Heart left ventricle (tissue), 16 donors: ENCODE results near the gene VWA3A. TPM values are rescaled to one million over a fixed set of nuclear protein-coding genes. Genes with fewer than 3 reads are reported as not detected.
A peak's percentile ranks its signal among the peaks of the same experiment; 100 is the strongest.

Experiments
- ATAC-seq, 4 donors: fragments of 200-7000 bp; cut with Tn5 transposase; one replicate each; pipeline ENCODE4 v1.9.1; 2020 to 2022; ENCODE audit warnings: moderate library complexity in 4 of 4, mild to moderate bottlenecking in 3 of 4, moderate number of reproducible peaks in 1 of 4
- DNase-seq, 5 donors: peaks; one replicate each; pipeline ENCODE4 v3.0.0-alpha.2; 2020
- H3K27ac ChIP-seq, 12 donors: fragments of 200-600 bp; sonication (generic) in 4 of 12; one replicate each; pipeline versions ENCODE4 v1.5.0 to v1.8.0; 2016 to 2022; ENCODE audit warnings: mild to moderate bottlenecking in 2 of 12
- H3K27me3 ChIP-seq, 9 donors: fragments of 200-600 bp; sonication (generic) in 2 of 9; one replicate each; pipeline versions ENCODE4 v1.5.1 to v1.8.0; 2016 to 2022; ENCODE audit warnings: mild to moderate bottlenecking in 3 of 9
- H3K36me3 ChIP-seq, 9 donors: fragments of 200-600 bp; sonication (generic) in 2 of 9; one replicate each; pipeline versions ENCODE4 v1.5.0 to v1.8.0; 2018 to 2022; ENCODE audit warnings: mild to moderate bottlenecking in 2 of 9
- H3K4me1 ChIP-seq, 12 donors: fragments of 200-600 bp; sonication (generic) in 4 of 12; one replicate each; pipeline versions ENCODE4 v1.5.0 to v1.8.0; 2016 to 2022; ENCODE audit warnings: mild to moderate bottlenecking in 3 of 12
- H3K4me3 ChIP-seq, 12 donors: fragments of 200-600 bp; sonication (generic) in 4 of 12; one replicate each; pipeline versions ENCODE4 v1.5.0 to v1.8.0; 2017 to 2022; ENCODE audit warnings: mild to moderate bottlenecking in 9 of 12, moderate library complexity in 4 of 12
- H3K9me3 ChIP-seq, 12 donors: fragments of 200-600 bp; sonication (generic) in 4 of 12; one replicate each; pipeline versions ENCODE4 v1.5.0 to v1.8.0; 2016 to 2022; ENCODE audit warnings: mild to moderate bottlenecking in 1 of 12
- POLR2A ChIP-seq, 2 donors: fragments of 450-650 bp; IDR thresholded peaks; one replicate each; pipeline ENCODE4 v1.6.1; 2017; ENCODE audit warnings: antibody characterized with exemption in 2 of 2, mild to moderate bottlenecking in 2 of 2, moderate library complexity in 2 of 2
- WGBS, 4 donors: extraction: QIAGEN DNeasy Blood & Tissue Kit in 2 of 4; methylation state at CpG; one replicate each; pipeline versions ENCODE4 v1.1.5 to v1.1.7; 2013 to 2018; 5-methylcytosine and 5-hydroxymethylcytosine counted together
- intact Hi-C, 10 donors: fragments of 100-400 bp; cut with DNase I; formaldehyde crosslinking; loops; one replicate each; pipeline versions ENCODE4 v1.11.1 to v1.14.2; 2022
- polyA plus RNA-seq, 2 donors: library from polyadenylated mRNA; stranded (reverse); fragments of 200-250 nt; gene quantifications; one replicate each; pipeline ENCODE4 v1.2.3, GENCODE V29; 2013
- total RNA-seq, 9 donors: library from RNA; depleted of rRNA in 2 of 9; stranded (reverse); fragments of >200 nt in 2 of 9; fragmentation: NEBNext Ultra II Directional in 3 of 9; extraction: Animal tissue kit (Norgen Biotek cat#: 25700) in 3 of 9; gene quantifications; one replicate each; pipeline versions ENCODE4 v1.1.0 to v1.2.4, GENCODE V29; 2016 to 2023
- TF ChIP-seq, protein P1 (sequence below), 12 donors: fragments of 200-600 bp; sonication (generic) in 4 of 12; IDR thresholded peaks; one replicate each; pipeline versions ENCODE4 v1.5.0 to v1.8.0; 2018 to 2022; ENCODE audit warnings: antibody characterized with exemption in 12 of 12, mild to moderate bottlenecking in 5 of 12
- donor health status: ischemic (EF 13 %, LVEDD 7.1; RV severe dilation, severe dysfunction).
- donor health status: healthy with polysubstance abuse.
- donor health status: DM: no; HTN: yes; CAD: no.
- donor health status: DM: no; HTN: no; CAD: no.
- donor health status: ischemic (EF 25% LVEDD 6.9; RV normal size, moderate dysfunction).
- donor health status: ischemic (EF 25% LVEDD 5.7; RV mildly dilated, moderate dysfunction).
- donor health status: healthy.
- donor health status: DM: yes; HTN: yes; CAD: no.
- donor health status: ischemic (EF 35%, LVEDD 5.7; RV mildly dilated, moderate dysfunction).
- donor health status: nonischemic (EF 11% LVEDD 7.7; RV severe dilation, severe dysfunction).
- donor health status: DM: yes; HTN: yes; CAD: no.
- donor health status: PGD.
- donor health status: ischemic (EF 29% LVEDD 5.4; RV normal size, mild dysfunction).
- donor health status: nonischemic (EF 23%, LVEDD 6.1; RV moderate dilation, normal function).

Gene VWA3A
- total and polyA plus RNA-seq, 11 donors, result 0.03 to 1.3 (median 0.58) TPM; not detected in 1

- Histone ChIP-seq H3K36me3 (no peaks in the 10 kb centered on the region), H3K4me1 (peaks cover 4 to 54% (median 29%) of the 10 kb centered on the region in 12 donors), H3K4me3 (peak overlapping the region in 11 of 12 donors; percentile 34 to 94 (median 78)), H3K9me3 (no peaks in the 10 kb centered on the region), H3K27me3 (no peaks in the 10 kb centered on the region), H3K27ac (peak overlapping the region; percentile 90 to 99 (median 96))
- WGBS, 4 donors, result 0 to 2% (median 1%) methylated on average over 42 to 43 of the region's 43 CpGs
- ATAC-seq, result peak; percentile 78 to 87 (median 86)
- peak; percentile 100 for DNase-seq
- intact Hi-C loops, result loop anchor here in 4 of 10 donors (1.0 to 10.0 kb wide), 7 partner anchors 16 to 1026 kb away; partner anchors contain the start of genes CDR2 (in 2 of the 4), EEF2K (in 2 of the 4), POLR3E (in 2 of the 4) and UQCRC2 (in 1 of the 4)
- TF ChIP-seq, protein P1, sequence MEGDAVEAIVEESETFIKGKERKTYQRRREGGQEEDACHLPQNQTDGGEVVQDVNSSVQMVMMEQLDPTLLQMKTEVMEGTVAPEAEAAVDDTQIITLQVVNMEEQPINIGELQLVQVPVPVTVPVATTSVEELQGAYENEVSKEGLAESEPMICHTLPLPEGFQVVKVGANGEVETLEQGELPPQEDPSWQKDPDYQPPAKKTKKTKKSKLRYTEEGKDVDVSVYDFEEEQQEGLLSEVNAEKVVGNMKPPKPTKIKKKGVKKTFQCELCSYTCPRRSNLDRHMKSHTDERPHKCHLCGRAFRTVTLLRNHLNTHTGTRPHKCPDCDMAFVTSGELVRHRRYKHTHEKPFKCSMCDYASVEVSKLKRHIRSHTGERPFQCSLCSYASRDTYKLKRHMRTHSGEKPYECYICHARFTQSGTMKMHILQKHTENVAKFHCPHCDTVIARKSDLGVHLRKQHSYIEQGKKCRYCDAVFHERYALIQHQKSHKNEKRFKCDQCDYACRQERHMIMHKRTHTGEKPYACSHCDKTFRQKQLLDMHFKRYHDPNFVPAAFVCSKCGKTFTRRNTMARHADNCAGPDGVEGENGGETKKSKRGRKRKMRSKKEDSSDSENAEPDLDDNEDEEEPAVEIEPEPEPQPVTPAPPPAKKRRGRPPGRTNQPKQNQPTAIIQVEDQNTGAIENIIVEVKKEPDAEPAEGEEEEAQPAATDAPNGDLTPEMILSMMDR (IDR thresholded peaks at IDR 0.05), result no peak
- peak in 1 of 2 donors; percentile 85 for TF ChIP-seq POLR2A (IDR thresholded peaks at IDR 0.05)
Measured at GRCh38 chr16:22190776-22191531, 98.6 kb downstream of the VWA3A start.

- intact Hi-C loops, result loop anchor here in 4 of 10 donors (1.0 to 10.0 kb wide), 7 partner anchors 15 to 1027 kb away; partner anchors contain the start of genes CDR2 (in 2 of the 4), EEF2K (in 2 of the 4), POLR3E (in 2 of the 4) and UQCRC2 (in 1 of the 4)
- H3K27ac ChIP-seq, result peak overlapping the region; percentile 90 to 99 (median 96)
- TF ChIP-seq, protein P1 (IDR thresholded peaks at IDR 0.05), result no peak
- no peak for TF ChIP-seq POLR2A (IDR thresholded peaks at IDR 0.05)
- peaks cover 4 to 62% (median 32%) of the 10 kb centered on the region in 12 donors for H3K4me1 ChIP-seq
- H3K36me3 ChIP-seq, result no peaks in the 10 kb centered on the region
- 8 to 13% (median 9%) methylated on average over 9 of the region's 9 CpGs for WGBS, 4 donors
- H3K9me3 ChIP-seq, result no peaks in the 10 kb centered on the region
- H3K27me3 ChIP-seq, result no peaks in the 10 kb centered on the region
- no peak for ATAC-seq
- peak overlapping the region in 11 of 12 donors; percentile 34 to 94 (median 76) for H3K4me3 ChIP-seq
- no peak for DNase-seq
Measured at GRCh38 chr16:22191532-22192260, 99.4 kb downstream of the VWA3A start.

DNA sequence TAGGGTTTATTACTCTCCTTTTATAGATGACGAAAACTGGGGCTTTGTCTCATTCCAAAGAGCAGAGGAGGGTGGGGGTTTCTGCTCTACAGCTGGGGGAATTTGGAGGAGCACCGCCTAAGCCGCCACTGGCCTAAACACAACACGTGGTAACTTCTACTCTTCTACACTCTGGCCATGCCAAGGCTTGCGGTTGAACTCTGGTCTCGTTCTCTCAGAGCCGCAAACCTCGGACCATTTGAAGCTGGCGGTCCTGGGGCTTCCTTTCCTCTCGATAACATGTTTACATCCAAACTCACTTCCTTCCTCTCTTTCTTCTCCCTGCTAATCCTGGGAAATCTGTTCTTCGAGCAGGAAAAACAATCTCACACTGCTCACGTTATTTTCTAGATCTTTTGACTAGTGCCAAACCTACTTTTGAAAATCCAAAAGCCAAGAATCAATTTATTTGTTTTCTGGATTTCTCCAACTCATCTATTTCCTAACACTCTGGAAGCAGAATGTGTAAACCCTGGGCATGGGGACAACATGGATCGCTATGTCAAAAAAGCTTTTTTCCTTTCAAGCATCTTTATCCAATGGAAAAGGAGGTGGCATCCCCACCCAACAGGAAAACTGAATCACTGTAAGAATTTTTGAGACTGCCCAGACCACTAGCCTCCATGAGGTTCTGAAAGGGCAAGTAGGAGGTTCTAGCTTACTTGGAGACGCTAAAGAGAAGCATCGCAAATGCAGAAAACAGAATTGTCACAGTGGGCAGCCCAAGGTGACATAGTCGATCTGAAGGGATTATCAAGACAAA, 100.1 kb downstream of the VWA3A start:
- Histone ChIP-seq H3K27ac (peak overlapping the region; percentile 90 to 99 (median 96)), H3K27me3 (no peaks in the 10 kb centered on the region), H3K36me3 (no peaks in the 10 kb centered on the region), H3K4me3 (peak overlapping the region in 11 of 12 donors; percentile 34 to 94 (median 76)), H3K9me3 (no peaks in the 10 kb centered on the region), H3K4me1 (peaks cover 4 to 63% (median 32%) of the 10 kb centered on the region in 12 donors)
- intact Hi-C loops, result loop anchor here in 2 of 10 donors (5.0 to 10.0 kb wide), 4 partner anchors 180 to 1028 kb away; partner anchors contain the start of genes CDR2 (in 2 of the 2) and USP31 (in 1 of the 2)
- peak in 1 of 2 donors; percentile 19 for TF ChIP-seq POLR2A (IDR thresholded peaks at IDR 0.05)
- TF ChIP-seq, protein P1 (IDR thresholded peaks at IDR 0.05), result no peak
- peak; percentile 4 to 27 (median 14) for ATAC-seq
- peak; percentile 83 to 90 (median 84) for DNase-seq
- WGBS, 4 donors, result 23 to 27% (median 24%) methylated on average over 16 of the region's 16 CpGs
